ENCODE measurements around the gene PIAS2. TPM values are rescaled to one million over a fixed set of nuclear protein-coding genes. Genes with fewer than 3 reads are reported as not detected.

The PIAS2 gene
- total and polyA plus RNA-seq, 9 of the 15 experiments (the other 6 are each of a cell fraction or from before 2014, with no cell fraction given): 2.9 to 23.9 (median 12.0) TPM

- FAIRE-seq: no peak
- H3K9me1 ChIP-seq (ENCODE audit: control insufficient read depth, insufficient read depth, low read length): no peaks in the 10 kb centered on the region
- no peaks in the 10 kb centered on the region for H3K27me3 ChIP-seq (ENCODE audit: control insufficient read depth in 2 of 2, insufficient read depth in 2 of 2, low read length in 2 of 2)
- intact Hi-C loops (cut with micrococcal nuclease) (no loop called here), in situ Hi-C loops (cut with MboI) (no loop called here)
- no peaks in the 10 kb centered on the region for H3K9me3 ChIP-seq (replicated peaks; ENCODE audit: control insufficient read depth, insufficient read depth, low read depth, low read length)
- ChIA-PET POLR2A (interaction anchor here (0.8 kb wide), 1 partner anchor 272 kb away, joined by 4 read pairs; no protein-coding TSS in a partner anchor), CTCF (ENCODE audit: low intra/inter-chr PET ratio) (no interaction called here)
- no peak overlapping the region for H2AFZ ChIP-seq (ENCODE audit: low read depth, low read length)
- H3K4me3 ChIP-seq: no peak overlapping the region
- ATAC-seq: no peak
- H4K20me1 ChIP-seq (replicated peaks; ENCODE audit: control insufficient read depth, insufficient read depth, low read length): no peaks in the 10 kb centered on the region
- DNase-seq (ENCODE audit: extremely low read depth in 1 of 4, low spot score in 3 of 4): peak in 1 of 4 experiments; percentile 10
- BruUV-seq (replicated peaks): no TSS peak
- no peak overlapping the region for H3K27ac ChIP-seq (ENCODE audit: extremely low read depth, low read depth, low read length)
- H3K79me2 ChIP-seq (ENCODE audit: control insufficient read depth, insufficient read depth, low read length): no peaks in the 10 kb centered on the region
- H3K9ac ChIP-seq (ENCODE audit: insufficient read depth in 1 of 2, low read depth in 2 of 2, low read length in 2 of 2): no peak overlapping the region
- TF ChIP-seq KDM1A (IDR thresholded peaks at IDR 0.05): 0 out of 4 replicates have a peak, but pooled peaks of 1 of the 2 experiments have one; percentile 22
- no peak for TF ChIP-seq JUND (IDR thresholded peaks at IDR 0.05; ENCODE audit: borderline replicate concordance, low read depth, low read length)
- TF ChIP-seq JUND (tag; IDR thresholded peaks at IDR 0.05; ENCODE audit: borderline replicate concordance, low read depth, low read length): 0 out of 3 replicates have a peak, but pooled peaks have one; percentile 32
- peak; percentile 50 for TF ChIP-seq ATF3 (IDR thresholded peaks at IDR 0.05)
- TF ChIP-seq ATF3 (CRISPR knock-in tag; conservative IDR thresholded peaks at IDR 0.05): no peak
- TF ChIP-seq CTBP1 (IDR thresholded peaks at IDR 0.05; ENCODE audit: borderline replicate concordance): no peak
- peak; percentile 16 for TF ChIP-seq MEIS2 (IDR thresholded peaks at IDR 0.05; ENCODE audit: partially characterized antibody)
- WGBS (ENCODE audit: insufficient coverage, low coverage, missing lambda C conversion rate): 0% methylated on average over 1 of the region's 1 CpG
- no peak overlapping the region for H3K4me2 ChIP-seq (ENCODE audit: insufficient read depth, low read length)
- H3K4me1 ChIP-seq (replicated peaks in 1 of 2; ENCODE audit: control insufficient read depth in 2 of 2, insufficient read depth in 2 of 2, low read length in 2 of 2): no peaks in the 10 kb centered on the region
- no peaks in the 10 kb centered on the region for H3K36me3 ChIP-seq (ENCODE audit: control insufficient read depth, insufficient read depth, low read length)
Measured at GRCh38 chr18:46939337-46939963, 22.1 kb upstream of the PIAS2 start.
